Fibroblast of mammary gland (primary cell): Measurements from ENCODE around the gene PCED1B.

Experiments
- DNase-seq: peaks from one replicate; pipeline ENCODE4 v3.0.0-alpha.2; 2010; ENCODE audit warnings: low read depth
- H3K4me3 ChIP-seq: 2 replicates; pipeline ENCODE4 v1.5.1; 2011; ENCODE audit warnings: low read depth, mild to moderate bottlenecking, low read length, moderate library complexity; ENCODE audit not compliant: control insufficient read depth
- CTCF ChIP-seq: conservative IDR thresholded peaks from 2 replicates; pipeline ENCODE4 v1.5.1; 2011; ENCODE audit warnings: low read depth, low read length, inconsistent platforms; ENCODE audit not compliant: control insufficient read depth, insufficient read depth

PCED1B gene

GRCh38 chr12:47082283-47082682 is 2.9 kb downstream of the PCED1B start:
- no peak for DNase-seq
- no peak for TF ChIP-seq CTCF
- H3K4me3 ChIP-seq = no peak overlapping the region

- H3K4me3 ChIP-seq = no peak overlapping the region
- no peak for TF ChIP-seq CTCF
- peak; percentile 94 for DNase-seq
Measured at GRCh38 chr12:47082796-47083621, 3.6 kb downstream of the PCED1B start.

- H3K4me3 ChIP-seq = no peak overlapping the region
- TF ChIP-seq CTCF = no peak
Measured at GRCh38 chr12:47084172-47084571, 4.8 kb downstream of the PCED1B start.

GRCh38 chr12:47085815-47086252 is 6.4 kb downstream of the PCED1B start:
- no peak for TF ChIP-seq CTCF
- no peak overlapping the region for H3K4me3 ChIP-seq
- DNase-seq = peak; percentile 51

More at GRCh38 chr12:47084172-47084571, 4.8 kb downstream of the PCED1B start:
- DNase-seq = no peak

- TF ChIP-seq CTCF = no peak
- no peak for DNase-seq
- no peak overlapping the region for H3K4me3 ChIP-seq
Measured at GRCh38 chr12:47087088-47087688, 7.8 kb downstream of the PCED1B start.

- no peak for DNase-seq
- H3K4me3 ChIP-seq = no peak overlapping the region
- no peak for TF ChIP-seq CTCF
Measured at GRCh38 chr12:47088021-47088944, 8.9 kb downstream of the PCED1B start.
